Measurements from ENCODE around the gene NELL2. TPM values are rescaled to one million over a fixed set of nuclear protein-coding genes. Genes with fewer than 3 reads are reported as not detected.

The NELL2 gene
- total RNA-seq, 1 donor from 2014 or later = 1.0 TPM

GRCh38 chr12:44497044-44497443, 379.1 kb downstream of the NELL2 start:
- H3K36me3 ChIP-seq (ENCODE audit: insufficient read depth, low read length) = no peaks in the 10 kb centered on the region
- H3K27me3 Mint-ChIP-seq (ENCODE audit: low read depth, unreplicated experiment) = no peaks in the 10 kb centered on the region

GRCh38 chr12:44490181-44490580, 385.9 kb downstream of the NELL2 start:
- Histone ChIP-seq H2AFZ (ENCODE audit: low read depth, low read length) (no peak overlapping the region), H3K4me3 (ENCODE audit: insufficient read depth, low read depth, low read length) (no peak overlapping the region), H4K20me1 (ENCODE audit: insufficient read depth, low read length) (no peaks in the 10 kb centered on the region), H3K27me3 (ENCODE audit: insufficient read depth, low read length) (no peaks in the 10 kb centered on the region), H3K9ac (ENCODE audit: low read length) (no peak overlapping the region), H3K27ac (ENCODE audit: low read depth, low read length) (no peak overlapping the region), H3K4me1 (ENCODE audit: insufficient read depth, low read length) (no peaks in the 10 kb centered on the region), H3K36me3 (ENCODE audit: insufficient read depth, low read length) (no peaks in the 10 kb centered on the region), H3K4me2 (ENCODE audit: low read length) (no peak overlapping the region), H3K79me2 (ENCODE audit: insufficient read depth, low read length) (no peaks in the 10 kb centered on the region), H3K9me3 (ENCODE audit: insufficient read depth, low read depth, low read length) (no peaks in the 10 kb centered on the region)
- H3K27me3 Mint-ChIP-seq (ENCODE audit: low read depth, unreplicated experiment) = no peaks in the 10 kb centered on the region
- TF ChIP-seq EZH2 (IDR thresholded peaks at IDR 0.05; ENCODE audit: insufficient read depth, low read length) (no peak), CTCF (IDR thresholded peaks at IDR 0.05; ENCODE audit: insufficient read depth, low read depth, low read length) (no peak)
- H3K4me1 Mint-ChIP-seq (ENCODE audit: low read depth, unreplicated experiment) = no peaks in the 10 kb centered on the region
- DNase-seq (ENCODE audit: low read depth) (no peak), FAIRE-seq (no peak)
- peaks cover 6% of the 10 kb centered on the region for H3K9me3 Mint-ChIP-seq (ENCODE audit: unreplicated experiment)
- no peak overlapping the region for H3K27ac Mint-ChIP-seq (ENCODE audit: unreplicated experiment)
- H3K4me3 Mint-ChIP-seq (ENCODE audit: unreplicated experiment) = no peak overlapping the region
- H3K36me3 Mint-ChIP-seq (ENCODE audit: low read depth, unreplicated experiment) = no peaks in the 10 kb centered on the region

More at GRCh38 chr12:44497044-44497443, 379.1 kb downstream of the NELL2 start:
- Histone ChIP-seq H3K9ac (ENCODE audit: low read length) (no peak overlapping the region), H4K20me1 (ENCODE audit: insufficient read depth, low read length) (no peaks in the 10 kb centered on the region), H3K9me3 (ENCODE audit: insufficient read depth, low read depth, low read length) (no peaks in the 10 kb centered on the region), H3K27ac (ENCODE audit: low read depth, low read length) (no peak overlapping the region), H3K27me3 (ENCODE audit: insufficient read depth, low read length) (no peaks in the 10 kb centered on the region), H3K4me3 (ENCODE audit: insufficient read depth, low read depth, low read length) (no peak overlapping the region), H3K79me2 (ENCODE audit: insufficient read depth, low read length) (no peaks in the 10 kb centered on the region), H3K4me1 (ENCODE audit: insufficient read depth, low read length) (no peaks in the 10 kb centered on the region), H2AFZ (ENCODE audit: low read depth, low read length) (no peak overlapping the region), H3K4me2 (ENCODE audit: low read length) (no peak overlapping the region)
- DNase-seq (ENCODE audit: low read depth) (no peak), FAIRE-seq (no peak)
- Mint-ChIP-seq H3K27ac (ENCODE audit: unreplicated experiment) (no peak overlapping the region), H3K36me3 (ENCODE audit: low read depth, unreplicated experiment) (no peaks in the 10 kb centered on the region), H3K9me3 (ENCODE audit: unreplicated experiment) (peaks cover 7% of the 10 kb centered on the region), H3K4me1 (ENCODE audit: low read depth, unreplicated experiment) (no peaks in the 10 kb centered on the region), H3K4me3 (ENCODE audit: unreplicated experiment) (no peak overlapping the region)
- no peak for TF ChIP-seq EZH2 (IDR thresholded peaks at IDR 0.05; ENCODE audit: insufficient read depth, low read length)
- TF ChIP-seq CTCF (IDR thresholded peaks at IDR 0.05; ENCODE audit: insufficient read depth, low read depth, low read length) = no peak

- Histone ChIP-seq H3K36me3 (ENCODE audit: insufficient read depth, low read length) (no peaks in the 10 kb centered on the region), H3K4me3 (ENCODE audit: insufficient read depth, low read depth, low read length) (no peak overlapping the region), H3K9ac (ENCODE audit: low read length) (no peak overlapping the region), H3K4me1 (ENCODE audit: insufficient read depth, low read length) (no peaks in the 10 kb centered on the region), H3K9me3 (ENCODE audit: insufficient read depth, low read depth, low read length) (no peaks in the 10 kb centered on the region), H3K4me2 (ENCODE audit: low read length) (no peak overlapping the region), H3K27me3 (ENCODE audit: insufficient read depth, low read length) (no peaks in the 10 kb centered on the region), H2AFZ (ENCODE audit: low read depth, low read length) (no peak overlapping the region), H4K20me1 (ENCODE audit: insufficient read depth, low read length) (no peaks in the 10 kb centered on the region), H3K79me2 (ENCODE audit: insufficient read depth, low read length) (no peaks in the 10 kb centered on the region), H3K27ac (ENCODE audit: low read depth, low read length) (no peak overlapping the region)
- no peak for TF ChIP-seq CTCF (IDR thresholded peaks at IDR 0.05; ENCODE audit: insufficient read depth, low read depth, low read length)
- no peak for TF ChIP-seq EZH2 (IDR thresholded peaks at IDR 0.05; ENCODE audit: insufficient read depth, low read length)
- DNase-seq (ENCODE audit: low read depth) (no peak), FAIRE-seq (no peak)
- no peaks in the 10 kb centered on the region for H3K36me3 Mint-ChIP-seq (ENCODE audit: low read depth, unreplicated experiment)
- peaks cover 3% of the 10 kb centered on the region for H3K9me3 Mint-ChIP-seq (ENCODE audit: unreplicated experiment)
- no peak overlapping the region for H3K4me3 Mint-ChIP-seq (ENCODE audit: unreplicated experiment)
- H3K4me1 Mint-ChIP-seq (ENCODE audit: low read depth, unreplicated experiment) = no peaks in the 10 kb centered on the region
- no peaks in the 10 kb centered on the region for H3K27me3 Mint-ChIP-seq (ENCODE audit: low read depth, unreplicated experiment)
- no peak overlapping the region for H3K27ac Mint-ChIP-seq (ENCODE audit: unreplicated experiment)
Observed at GRCh38 chr12:44488180-44488579, 387.9 kb downstream of the NELL2 start.

Data from astrocyte (in vitro differentiated cells and primary cell).